ENCODE results near the gene NSL1. TPM values are rescaled to one million over a fixed set of nuclear protein-coding genes. Genes with fewer than 3 reads are reported as not detected.
A peak's percentile ranks its signal among the peaks of the same experiment; 100 is the strongest.
"Not testable (repeated sequence)": the region's sequence is repeated elsewhere in the genome, so short reads cannot be mapped to it uniquely, and the experiment has no call there.

The NSL1 gene
- total and polyA plus RNA-seq, 4 donors: 41.4 to 72.4 (median 50.1) TPM

DNA sequence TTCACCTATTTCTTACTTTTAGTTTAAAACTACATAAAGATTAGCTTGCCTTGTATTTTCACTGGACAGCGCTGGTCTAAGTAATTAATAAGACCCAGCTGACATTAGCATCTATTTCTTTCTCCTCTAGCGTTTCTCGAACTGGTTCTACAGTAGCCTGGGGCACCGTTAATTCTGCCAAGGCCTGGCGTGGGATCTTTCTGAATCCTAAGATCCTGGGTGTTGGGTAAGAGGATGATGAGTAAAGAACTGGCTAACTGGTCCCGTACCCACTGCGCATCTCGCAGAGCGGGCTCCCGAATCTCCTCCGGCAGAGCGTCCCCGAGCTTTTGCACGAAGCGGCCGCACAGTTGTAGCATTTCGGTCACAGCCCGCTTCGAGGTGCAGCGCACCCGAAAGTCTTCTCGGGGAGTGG lies 309 bp downstream of the NSL1 start:
- no peak for DNase-seq (ENCODE audit: low read depth in 4 of 6, low spot score in 6 of 6)
- H3K9me3 ChIP-seq (ENCODE audit: control insufficient read depth, insufficient read depth, low read length): no peaks in the 10 kb centered on the region
- 0% methylated on average over 20 of the region's 22 CpGs for WGBS (ENCODE audit: insufficient coverage)

DNA sequence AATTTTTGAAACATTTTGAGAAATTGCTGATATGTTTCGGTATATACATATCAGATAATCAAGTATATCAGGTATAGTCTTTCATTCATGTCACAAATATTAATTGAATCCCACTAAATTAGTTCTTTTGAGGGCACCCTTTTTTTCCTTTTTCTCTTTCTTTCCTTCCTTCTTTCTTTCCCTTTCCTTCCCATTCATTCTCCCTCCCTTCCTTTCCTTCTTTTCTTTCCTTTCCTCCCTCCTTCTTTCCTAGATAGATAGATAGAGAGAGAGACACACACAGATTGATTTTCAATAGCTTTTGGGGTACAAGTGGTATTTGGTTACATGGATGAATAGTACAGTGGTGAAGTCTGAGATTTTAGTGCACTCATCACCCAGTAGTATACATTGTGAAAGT lies 5.7 kb downstream of the NSL1 start:
- WGBS (ENCODE audit: insufficient coverage): no CpG with 5 or more reads among the region's 1 CpG
- Histone ChIP-seq H3K9me3 (ENCODE audit: control insufficient read depth, insufficient read depth, low read length) (no peaks in the 10 kb centered on the region), H3K27ac (ENCODE audit: low read depth, low read length) (no peak overlapping the region), H3K4me1 (ENCODE audit: control insufficient read depth, insufficient read depth, low read length) (peaks cover 10% of the 10 kb centered on the region), H3K36me3 (ENCODE audit: control insufficient read depth, insufficient read depth, low read length) (peaks cover 6% of the 10 kb centered on the region), H3K27me3 (ENCODE audit: control insufficient read depth, insufficient read depth, low read length) (no peaks in the 10 kb centered on the region), H3K4me3 (ENCODE audit: low read depth, low read length) (no peak overlapping the region)
- DNase-seq (ENCODE audit: low read depth in 4 of 6, low spot score in 6 of 6): no peak

More for the DNA sequence above, 309 bp downstream of the NSL1 start:
- Histone ChIP-seq H3K4me1 (ENCODE audit: control insufficient read depth, insufficient read depth, low read length) (peaks cover 17% of the 10 kb centered on the region), H3K27ac (ENCODE audit: low read depth, low read length) (peak overlapping the region; percentile 96), H3K36me3 (ENCODE audit: control insufficient read depth, insufficient read depth, low read length) (no peaks in the 10 kb centered on the region), H3K4me3 (ENCODE audit: low read depth, low read length) (peak overlapping the region; percentile 84), H3K27me3 (ENCODE audit: control insufficient read depth, insufficient read depth, low read length) (no peaks in the 10 kb centered on the region)

DNA sequence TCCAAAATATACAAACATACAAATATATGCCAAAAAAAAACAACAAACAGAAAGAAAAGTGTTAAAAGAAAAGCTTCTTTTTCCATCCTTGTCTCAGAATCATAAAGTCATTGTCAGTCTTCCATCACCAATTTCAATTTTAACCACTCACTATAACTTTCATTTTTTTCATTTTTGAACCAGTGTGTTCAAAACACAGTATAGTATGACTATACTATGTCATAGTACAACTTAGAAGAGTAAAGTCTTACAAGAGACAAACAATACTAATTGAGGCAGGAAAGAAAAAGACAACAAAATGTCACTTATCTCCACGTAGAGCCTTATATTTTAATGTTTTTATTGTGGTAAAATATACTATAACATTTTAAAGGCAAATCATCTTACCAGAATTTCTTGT lies 7.6 kb downstream of the NSL1 start:
- WGBS (ENCODE audit: insufficient coverage): no CpG with 5 or more reads among the region's 1 CpG
- Histone ChIP-seq H3K27me3 (ENCODE audit: control insufficient read depth, insufficient read depth, low read length) (no peaks in the 10 kb centered on the region), H3K9me3 (ENCODE audit: control insufficient read depth, insufficient read depth, low read length) (no peaks in the 10 kb centered on the region), H3K36me3 (ENCODE audit: control insufficient read depth, insufficient read depth, low read length) (peaks cover 6% of the 10 kb centered on the region), H3K27ac (ENCODE audit: low read depth, low read length) (no peak overlapping the region), H3K4me1 (ENCODE audit: control insufficient read depth, insufficient read depth, low read length) (no peaks in the 10 kb centered on the region), H3K4me3 (ENCODE audit: low read depth, low read length) (no peak overlapping the region)
- DNase-seq (ENCODE audit: low read depth in 4 of 6, low spot score in 6 of 6): no peak

DNA sequence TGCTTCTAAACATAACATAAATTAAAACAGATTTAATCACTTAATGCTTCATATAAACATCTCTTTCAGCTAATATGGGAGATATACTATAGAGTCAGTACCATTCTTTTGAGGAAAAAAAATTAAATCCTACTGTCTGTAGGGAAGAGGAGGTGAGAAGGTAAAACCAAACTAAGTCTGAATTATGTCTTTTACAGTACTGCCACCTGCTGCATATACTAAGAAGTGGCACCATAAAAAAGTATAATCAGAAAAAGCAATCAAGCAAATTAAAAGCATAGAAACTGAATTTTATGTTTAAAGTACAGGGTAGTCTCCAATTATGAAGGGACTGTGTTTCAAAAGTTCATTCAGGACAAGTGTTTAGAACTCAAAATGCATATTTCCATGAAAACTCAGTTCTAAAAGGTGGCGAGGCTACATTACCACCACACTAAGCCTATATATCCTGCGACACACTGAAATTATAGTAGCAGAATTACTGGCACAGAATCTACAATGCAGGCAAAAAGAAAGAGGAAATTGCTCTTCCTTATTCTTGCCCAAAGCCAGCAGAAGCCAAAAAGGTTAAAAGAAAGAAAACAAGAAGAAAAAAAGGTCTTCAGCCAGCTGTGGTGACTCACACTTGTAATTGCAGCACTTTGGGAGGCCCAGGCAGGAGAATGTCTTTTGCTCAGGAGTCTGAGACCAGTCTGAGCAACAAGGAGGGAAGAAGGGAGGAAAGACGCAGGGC lies 9.0 kb downstream of the NSL1 start:
- Histone ChIP-seq H3K36me3 (ENCODE audit: control insufficient read depth, insufficient read depth, low read length) (peaks cover 9% of the 10 kb centered on the region), H3K27me3 (ENCODE audit: control insufficient read depth, insufficient read depth, low read length) (no peaks in the 10 kb centered on the region), H3K9me3 (ENCODE audit: control insufficient read depth, insufficient read depth, low read length) (no peaks in the 10 kb centered on the region), H3K4me3 (ENCODE audit: low read depth, low read length) (no peak overlapping the region), H3K4me1 (ENCODE audit: control insufficient read depth, insufficient read depth, low read length) (no peaks in the 10 kb centered on the region), H3K27ac (ENCODE audit: low read depth, low read length) (no peak overlapping the region)
- 100% methylated on average over 1 of the region's 3 CpGs for WGBS (ENCODE audit: insufficient coverage)
- DNase-seq (ENCODE audit: low read depth in 4 of 6, low spot score in 6 of 6): peak in 3 of 6 donors; percentile 14 to 72 (median 49)

DNA sequence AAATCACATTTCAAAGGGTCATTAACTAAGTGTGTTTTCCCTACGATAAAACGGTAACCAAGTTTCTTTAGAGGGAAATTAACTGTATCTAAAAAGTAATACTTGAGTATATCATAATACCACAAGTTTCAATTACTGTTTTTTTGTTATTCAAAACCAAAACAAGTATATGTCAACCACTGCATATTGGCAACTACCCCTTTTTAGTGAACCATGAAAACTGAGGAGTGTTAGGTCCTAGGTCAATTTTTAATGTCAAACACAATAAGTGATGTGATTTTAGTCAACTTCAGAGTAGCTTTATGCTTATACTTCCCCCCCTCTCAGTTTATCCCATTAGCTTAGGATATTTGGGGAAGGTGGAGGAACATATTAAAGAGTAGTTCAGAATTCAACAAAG lies 10.4 kb downstream of the NSL1 start:
- Histone ChIP-seq H3K9me3 (ENCODE audit: control insufficient read depth, insufficient read depth, low read length) (no peaks in the 10 kb centered on the region), H3K36me3 (ENCODE audit: control insufficient read depth, insufficient read depth, low read length) (peaks cover 9% of the 10 kb centered on the region), H3K4me3 (ENCODE audit: low read depth, low read length) (no peak overlapping the region), H3K27me3 (ENCODE audit: control insufficient read depth, insufficient read depth, low read length) (no peaks in the 10 kb centered on the region), H3K4me1 (ENCODE audit: control insufficient read depth, insufficient read depth, low read length) (no peaks in the 10 kb centered on the region), H3K27ac (ENCODE audit: low read depth, low read length) (no peak overlapping the region)
- DNase-seq (ENCODE audit: low read depth in 4 of 6, low spot score in 6 of 6): no peak
- WGBS (ENCODE audit: insufficient coverage): no CpG with 5 or more reads among the region's 2 CpGs

DNA sequence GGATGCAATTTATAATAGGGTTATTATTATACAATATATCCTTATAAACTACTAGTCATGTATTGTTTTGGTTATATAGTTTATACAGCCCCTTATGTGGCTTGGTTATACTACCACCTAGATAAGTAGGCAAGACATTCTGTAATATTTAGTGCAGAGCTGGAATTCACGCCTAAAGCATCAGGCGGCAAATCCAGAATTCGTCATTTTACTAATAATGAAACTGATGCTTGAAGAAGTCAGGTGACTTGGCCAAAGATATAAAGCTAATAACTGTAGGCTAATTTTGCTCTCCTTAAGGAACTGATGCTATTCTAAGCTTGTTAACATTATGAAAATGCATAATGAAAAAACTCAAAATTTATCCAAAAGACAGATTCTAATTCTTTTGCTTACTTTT lies 10.8 kb downstream of the NSL1 start:
- no peak for DNase-seq (ENCODE audit: low read depth in 4 of 6, low spot score in 6 of 6)
- H3K36me3 ChIP-seq (ENCODE audit: control insufficient read depth, insufficient read depth, low read length): peaks cover 6% of the 10 kb centered on the region
- no peaks in the 10 kb centered on the region for H3K4me1 ChIP-seq (ENCODE audit: control insufficient read depth, insufficient read depth, low read length)
- H3K9me3 ChIP-seq (ENCODE audit: control insufficient read depth, insufficient read depth, low read length): no peaks in the 10 kb centered on the region
- no peaks in the 10 kb centered on the region for H3K27me3 ChIP-seq (ENCODE audit: control insufficient read depth, insufficient read depth, low read length)
- no peak overlapping the region for H3K4me3 ChIP-seq (ENCODE audit: low read depth, low read length)
- WGBS (ENCODE audit: insufficient coverage): no CpG with 5 or more reads among the region's 3 CpGs
- no peak overlapping the region for H3K27ac ChIP-seq (ENCODE audit: low read depth, low read length)

DNA sequence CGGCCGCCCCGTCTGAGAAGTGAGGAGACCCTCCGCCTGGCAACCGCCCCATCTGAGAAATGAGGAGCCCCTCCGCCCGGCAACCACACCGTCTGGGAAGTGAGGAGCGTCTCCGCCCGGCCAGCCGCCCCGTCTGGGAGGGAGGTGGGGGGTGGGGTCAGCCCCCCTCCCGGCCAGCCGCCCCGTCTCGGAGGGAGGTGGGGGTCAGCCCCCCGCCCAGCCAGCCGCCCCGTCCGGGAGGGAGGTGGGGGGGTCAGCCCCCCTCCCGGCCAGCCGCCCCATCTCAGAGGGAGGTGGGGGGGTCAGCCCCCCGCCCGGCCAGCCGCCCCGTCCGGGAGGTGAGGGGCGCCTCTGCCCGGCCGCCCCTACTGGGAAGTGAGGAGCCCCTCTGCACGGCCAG lies 12.5 kb downstream of the NSL1 start:
- not testable (repeated sequence) for DNase-seq (ENCODE audit: low read depth in 4 of 6, low spot score in 6 of 6)

DNA sequence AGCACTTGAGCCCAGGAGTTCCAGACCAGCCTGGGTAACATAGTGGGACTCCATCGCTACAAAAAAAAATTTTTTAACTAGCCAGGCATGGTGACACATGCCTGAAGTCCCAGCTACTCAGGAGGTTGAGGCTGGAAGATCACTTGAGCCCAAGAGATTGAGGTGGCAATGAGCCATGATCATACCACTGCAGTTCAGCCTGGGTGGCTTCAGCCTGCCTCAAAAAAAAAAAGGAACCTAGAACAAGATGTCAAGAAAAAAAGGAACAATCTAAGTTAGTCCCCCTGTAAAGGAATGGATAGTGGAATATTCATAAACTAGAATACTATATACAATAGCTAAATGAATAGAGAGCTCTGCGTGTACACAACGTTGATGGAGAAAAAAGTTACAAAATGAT lies 14.4 kb downstream of the NSL1 start:
- WGBS (ENCODE audit: insufficient coverage): 100% methylated on average over 1 of the region's 3 CpGs
- H3K9me3 ChIP-seq (ENCODE audit: control insufficient read depth, insufficient read depth, low read length): no peaks in the 10 kb centered on the region
- no peaks in the 10 kb centered on the region for H3K27me3 ChIP-seq (ENCODE audit: control insufficient read depth, insufficient read depth, low read length)
- H3K27ac ChIP-seq (ENCODE audit: low read depth, low read length): no peak overlapping the region
- H3K36me3 ChIP-seq (ENCODE audit: control insufficient read depth, insufficient read depth, low read length): peaks cover 3% of the 10 kb centered on the region
- H3K4me1 ChIP-seq (ENCODE audit: control insufficient read depth, insufficient read depth, low read length): no peaks in the 10 kb centered on the region
- DNase-seq (ENCODE audit: low read depth in 4 of 6, low spot score in 6 of 6): no peak
- no peak overlapping the region for H3K4me3 ChIP-seq (ENCODE audit: low read depth, low read length)

More for the DNA sequence above, 12.5 kb downstream of the NSL1 start:
- not testable (repeated sequence) for H3K4me1 ChIP-seq (ENCODE audit: control insufficient read depth, insufficient read depth, low read length); H3K9me3 ChIP-seq (ENCODE audit: control insufficient read depth, insufficient read depth, low read length); H3K27ac ChIP-seq (ENCODE audit: low read depth, low read length); H3K36me3 ChIP-seq (ENCODE audit: control insufficient read depth, insufficient read depth, low read length); H3K4me3 ChIP-seq (ENCODE audit: low read depth, low read length); H3K27me3 ChIP-seq (ENCODE audit: control insufficient read depth, insufficient read depth, low read length)
- WGBS (ENCODE audit: insufficient coverage): no CpG with 5 or more reads among the region's 32 CpGs

DNA sequence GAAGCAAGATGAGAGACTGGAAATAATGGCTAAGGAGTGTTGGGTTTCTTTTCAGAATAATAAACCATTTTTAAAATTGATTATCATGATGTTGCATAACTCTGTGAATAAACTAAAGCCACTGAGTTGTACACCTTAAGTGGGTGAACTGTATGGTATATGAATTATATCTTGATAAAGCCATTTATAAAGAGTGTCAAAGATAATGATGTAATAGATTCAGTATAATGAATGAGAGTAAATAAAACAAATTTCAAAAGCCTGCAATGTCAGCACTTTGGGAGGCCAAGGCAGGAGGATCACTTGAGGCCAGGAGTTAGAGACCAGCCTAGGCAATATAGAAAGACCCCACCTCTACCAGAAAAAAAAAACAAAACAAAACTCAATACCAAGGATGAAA lies 16.3 kb downstream of the NSL1 start:
- Histone ChIP-seq H3K4me1 (ENCODE audit: control insufficient read depth, insufficient read depth, low read length) (no peaks in the 10 kb centered on the region), H3K9me3 (ENCODE audit: control insufficient read depth, insufficient read depth, low read length) (no peaks in the 10 kb centered on the region), H3K27ac (ENCODE audit: low read depth, low read length) (no peak overlapping the region), H3K36me3 (ENCODE audit: control insufficient read depth, insufficient read depth, low read length) (peaks cover 3% of the 10 kb centered on the region), H3K4me3 (ENCODE audit: low read depth, low read length) (no peak overlapping the region), H3K27me3 (ENCODE audit: control insufficient read depth, insufficient read depth, low read length) (no peaks in the 10 kb centered on the region)
- no peak for DNase-seq (ENCODE audit: low read depth in 4 of 6, low spot score in 6 of 6)

DNA sequence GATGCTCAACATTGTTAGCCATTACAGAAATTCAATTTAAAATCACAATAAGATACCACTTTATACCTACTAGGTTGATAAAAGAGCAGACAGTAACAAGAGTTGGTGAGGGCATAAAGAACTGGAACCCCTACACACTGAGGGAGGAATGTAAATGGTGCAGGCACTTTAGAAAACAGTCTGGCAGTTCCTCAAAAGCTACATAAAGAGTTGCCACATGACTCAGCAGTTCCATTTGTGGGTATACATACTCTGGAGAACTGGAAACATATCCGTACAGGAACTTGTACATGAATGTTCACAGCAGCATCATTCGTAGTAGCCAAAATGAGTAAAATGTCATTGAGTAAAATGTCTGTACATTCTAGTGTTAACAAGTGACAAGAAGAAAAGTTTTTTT lies 17.0 kb downstream of the NSL1 start:
- no peaks in the 10 kb centered on the region for H3K4me1 ChIP-seq (ENCODE audit: control insufficient read depth, insufficient read depth, low read length)
- 100% methylated on average over 1 of the region's 2 CpGs for WGBS (ENCODE audit: insufficient coverage)
- no peak overlapping the region for H3K4me3 ChIP-seq (ENCODE audit: low read depth, low read length)
- DNase-seq (ENCODE audit: low read depth in 4 of 6, low spot score in 6 of 6): no peak
- H3K9me3 ChIP-seq (ENCODE audit: control insufficient read depth, insufficient read depth, low read length): peaks cover 3% of the 10 kb centered on the region
- H3K27me3 ChIP-seq (ENCODE audit: control insufficient read depth, insufficient read depth, low read length): no peaks in the 10 kb centered on the region
- H3K27ac ChIP-seq (ENCODE audit: low read depth, low read length): no peak overlapping the region
- peaks cover 3% of the 10 kb centered on the region for H3K36me3 ChIP-seq (ENCODE audit: control insufficient read depth, insufficient read depth, low read length)

Measured in spinal cord (tissue), 10 donors.